Effector CD4-positive, alpha-beta T cell (primary cell): ENCODE measurements around the gene WDR5B.
A peak's percentile ranks its signal among the peaks of the same experiment; 100 is the strongest.
"Not testable (repeated sequence)": the region's sequence is repeated elsewhere in the genome, so short reads cannot be mapped to it uniquely, and the experiment has no call there.

Experiments
- DNase-seq: peaks from one replicate; pipeline ENCODE4 v3.0.0-alpha.2; 2020

Gene WDR5B

DNA sequence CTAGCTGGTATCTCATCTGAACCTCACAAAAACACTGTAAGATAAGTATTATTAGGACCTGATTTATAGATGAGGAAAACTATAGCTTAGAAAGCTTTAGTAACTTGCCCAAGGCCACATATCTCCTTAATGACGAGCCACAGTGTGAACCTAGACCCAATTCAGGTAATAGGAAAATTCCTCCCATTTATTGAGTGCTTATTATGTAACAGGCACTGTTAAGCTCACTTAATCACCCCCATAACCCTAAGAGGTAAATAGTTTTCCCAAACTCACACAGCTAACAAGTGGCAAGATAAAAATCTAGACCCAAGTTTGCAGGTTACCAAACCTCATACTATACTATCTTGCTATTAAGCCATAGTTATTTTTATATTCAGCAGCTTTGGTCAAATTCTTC lies 7.9 kb downstream of the WDR5B start:
- DNase-seq: no peak

DNA sequence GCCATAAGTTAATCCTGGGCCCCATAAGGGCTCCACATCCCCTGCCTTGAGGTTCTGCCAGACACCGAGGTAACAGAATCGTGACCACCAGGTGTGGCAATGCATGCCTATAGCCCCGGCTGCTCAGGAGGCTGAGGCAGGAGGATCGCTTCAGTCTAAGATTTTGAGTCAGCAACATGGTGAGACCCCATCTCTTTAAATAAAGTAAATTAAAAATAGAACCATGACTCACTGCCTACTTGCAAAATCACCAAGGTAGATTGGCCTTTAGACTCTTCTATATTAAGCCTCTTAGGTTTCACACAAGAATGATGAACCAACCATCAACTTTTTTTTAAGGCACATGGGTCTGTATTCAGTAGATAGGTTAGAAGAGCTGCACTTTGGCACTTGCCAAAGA lies 9.7 kb downstream of the WDR5B start:
- DNase-seq: no peak

DNA sequence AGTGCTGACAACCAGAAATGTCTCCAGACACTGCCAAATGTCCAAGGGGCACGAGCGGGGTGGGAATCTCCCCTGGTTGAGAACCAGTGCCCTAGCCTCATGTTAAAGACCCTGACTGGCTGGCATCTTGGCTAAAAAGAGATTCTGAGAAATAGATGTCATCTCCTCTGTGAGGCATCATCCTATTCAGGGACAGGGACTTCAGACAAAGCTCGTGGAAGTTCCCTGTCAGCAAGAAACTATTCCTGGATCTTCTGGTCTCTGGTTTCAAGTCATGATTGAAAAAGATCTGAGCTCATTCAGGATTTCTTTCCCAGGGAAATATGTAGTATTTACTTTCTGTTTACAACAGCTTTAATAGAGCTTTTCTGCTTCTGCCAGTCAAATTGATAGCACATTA lies 10.8 kb downstream of the WDR5B start:
- DNase-seq: no peak

DNA sequence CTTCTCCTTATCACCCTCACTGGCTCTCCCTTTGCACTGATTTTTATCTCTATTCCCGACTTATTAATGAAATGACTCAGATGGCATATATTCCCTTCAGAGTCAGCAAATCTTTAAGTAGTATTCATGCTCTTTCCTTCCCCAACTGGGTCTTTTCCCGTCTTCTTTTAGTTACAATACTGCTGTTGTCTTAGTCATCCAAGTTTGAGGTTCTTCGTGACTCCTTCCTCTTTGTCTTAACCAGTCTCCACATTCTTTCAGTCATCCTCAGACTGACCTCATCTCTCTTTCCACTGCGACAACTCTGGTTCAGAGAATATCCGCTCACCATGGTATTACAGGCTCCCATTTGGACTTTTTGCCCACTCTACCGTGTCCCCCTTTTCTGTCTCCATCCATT lies 12.4 kb downstream of the WDR5B start:
- no peak for DNase-seq

DNA sequence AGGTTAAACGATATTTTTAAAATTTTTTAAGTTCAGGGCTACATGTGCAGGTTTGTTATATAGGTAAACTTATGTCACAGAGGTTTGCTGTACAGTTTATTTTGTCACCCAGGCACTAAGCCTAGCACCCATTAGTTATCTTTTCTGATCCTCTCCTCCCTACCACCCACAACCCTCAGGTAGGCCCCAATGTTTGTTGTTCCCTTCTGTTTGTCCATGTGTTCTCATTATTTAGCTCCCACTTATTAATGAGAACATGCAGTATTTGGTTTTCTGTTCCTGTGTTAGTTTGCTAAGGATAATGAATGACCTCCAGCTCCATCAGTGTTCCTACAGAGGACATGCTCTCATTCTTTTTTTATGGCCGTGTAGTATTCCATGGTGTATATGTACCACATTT lies 16.9 kb downstream of the WDR5B start:
- no peak for DNase-seq

DNA sequence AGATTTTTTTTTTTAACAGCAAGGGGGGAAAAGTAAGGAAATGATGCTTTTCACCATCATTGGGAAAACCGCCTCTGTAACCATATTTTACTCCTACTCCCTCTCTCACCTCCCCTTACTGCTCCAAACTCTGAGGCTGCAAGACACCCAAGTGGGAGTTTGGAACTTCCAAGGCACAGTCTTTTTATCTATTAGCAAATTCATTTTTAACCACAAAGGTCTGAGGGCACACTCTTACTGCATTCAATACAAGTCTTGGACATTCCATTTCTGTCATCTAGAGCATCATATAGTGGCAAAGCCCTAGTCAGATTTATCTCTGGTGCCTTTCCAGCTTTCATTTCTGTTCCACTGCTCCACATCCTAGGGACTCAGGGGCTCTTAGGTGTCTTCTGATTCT lies 18.7 kb downstream of the WDR5B start:
- no peak for DNase-seq

DNA sequence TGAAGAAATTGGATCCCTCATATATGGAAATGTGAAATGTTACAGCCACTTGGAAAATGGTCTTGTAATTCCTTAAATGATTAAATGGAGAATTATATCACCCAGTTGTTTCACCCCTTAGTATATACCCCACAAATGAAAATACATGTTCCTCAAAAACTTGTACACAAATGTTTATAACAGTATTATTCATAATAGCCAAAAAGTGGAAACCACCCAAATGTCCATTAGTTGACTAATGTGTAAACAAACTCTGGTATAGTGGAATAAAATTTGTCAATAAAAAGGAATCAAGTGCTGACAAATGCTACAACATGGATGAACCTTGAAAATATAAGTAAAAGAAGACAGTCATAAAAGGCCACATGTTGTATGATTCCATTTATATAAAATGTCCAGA lies 19.4 kb downstream of the WDR5B start:
- no peak for DNase-seq

DNA sequence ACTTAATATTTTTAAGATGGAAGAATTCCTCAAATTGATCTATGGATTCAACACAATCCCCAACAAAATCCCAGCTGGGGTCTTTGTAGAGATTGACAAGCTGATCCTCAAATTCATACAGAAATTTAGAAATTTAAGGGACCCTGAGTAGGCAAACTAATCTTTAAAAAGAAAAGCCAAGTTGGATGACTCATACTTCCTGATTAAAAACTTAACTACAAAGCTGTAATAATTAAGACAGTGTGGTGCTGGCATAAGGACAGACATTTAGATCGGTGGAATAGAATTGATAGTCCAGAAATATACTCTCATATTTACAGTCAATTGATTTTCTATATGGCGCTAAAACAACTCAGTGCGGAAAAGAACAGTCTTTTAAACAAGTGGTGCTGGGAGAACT lies 20.3 kb downstream of the WDR5B start:
- no peak for DNase-seq

DNA sequence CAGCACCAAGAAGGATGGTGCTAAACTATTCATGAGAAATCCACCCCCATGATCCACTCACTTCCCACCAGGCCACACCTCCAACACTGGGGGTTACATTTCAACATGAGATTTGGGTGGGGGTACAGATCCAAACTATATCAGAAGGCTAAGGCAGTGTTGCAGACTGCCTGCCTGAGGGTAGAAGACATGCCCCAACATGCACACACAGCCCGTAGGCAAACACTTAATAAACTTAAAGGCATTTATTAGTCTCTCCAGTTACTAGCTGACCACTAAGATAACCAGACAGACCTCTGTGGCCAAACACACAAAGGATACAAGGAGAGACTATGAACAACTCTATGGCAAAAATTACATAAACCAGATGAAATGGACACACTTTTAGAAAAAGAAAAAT lies 21.7 kb downstream of the WDR5B start:
- DNase-seq: no peak

DNA sequence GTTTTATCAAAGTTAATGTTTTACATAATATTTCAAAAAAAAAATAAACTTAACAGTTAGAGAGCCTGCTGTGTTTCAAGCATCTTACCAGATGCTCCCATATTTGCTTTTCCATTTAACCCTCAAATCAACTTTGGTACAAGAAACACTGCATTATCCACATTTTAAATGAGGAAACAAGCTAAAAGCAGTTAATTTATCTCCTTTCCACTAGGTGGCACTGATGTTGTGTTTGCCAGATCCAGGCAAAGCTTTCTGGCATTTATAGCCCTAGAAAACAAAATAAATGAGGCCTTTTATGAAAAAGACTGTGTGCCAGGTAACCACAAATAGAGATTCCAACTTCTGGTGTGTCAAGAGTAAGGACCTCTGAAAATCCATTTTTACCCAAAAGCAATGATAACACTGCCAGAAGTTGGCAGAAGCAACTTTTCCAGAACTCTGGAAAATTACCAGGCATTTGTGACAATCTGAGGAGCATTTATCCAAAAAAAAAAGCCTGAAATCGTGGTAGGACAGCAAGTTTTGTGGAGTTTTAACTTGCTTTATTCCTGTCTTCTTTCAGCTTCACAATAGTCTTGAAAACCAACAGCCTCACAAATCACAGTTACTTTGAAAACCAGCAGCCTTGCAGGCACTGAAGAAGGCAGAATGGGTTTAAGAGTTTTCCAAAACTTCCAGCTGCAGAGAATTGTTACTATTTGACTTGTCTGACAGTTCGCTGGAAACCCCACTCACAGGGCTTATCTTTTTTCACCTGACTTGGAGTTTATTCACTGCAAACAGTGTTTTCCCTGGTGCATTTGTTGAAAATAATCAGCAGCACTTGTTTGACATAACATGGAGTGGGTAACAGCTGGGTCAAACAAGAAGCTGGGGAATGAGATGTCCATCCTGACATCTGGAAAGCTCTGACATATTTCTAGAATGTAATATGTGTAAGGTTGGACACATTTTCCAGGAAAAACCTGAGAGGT lies 22.7 kb downstream of the WDR5B start:
- DNase-seq: peak; percentile 8

DNA sequence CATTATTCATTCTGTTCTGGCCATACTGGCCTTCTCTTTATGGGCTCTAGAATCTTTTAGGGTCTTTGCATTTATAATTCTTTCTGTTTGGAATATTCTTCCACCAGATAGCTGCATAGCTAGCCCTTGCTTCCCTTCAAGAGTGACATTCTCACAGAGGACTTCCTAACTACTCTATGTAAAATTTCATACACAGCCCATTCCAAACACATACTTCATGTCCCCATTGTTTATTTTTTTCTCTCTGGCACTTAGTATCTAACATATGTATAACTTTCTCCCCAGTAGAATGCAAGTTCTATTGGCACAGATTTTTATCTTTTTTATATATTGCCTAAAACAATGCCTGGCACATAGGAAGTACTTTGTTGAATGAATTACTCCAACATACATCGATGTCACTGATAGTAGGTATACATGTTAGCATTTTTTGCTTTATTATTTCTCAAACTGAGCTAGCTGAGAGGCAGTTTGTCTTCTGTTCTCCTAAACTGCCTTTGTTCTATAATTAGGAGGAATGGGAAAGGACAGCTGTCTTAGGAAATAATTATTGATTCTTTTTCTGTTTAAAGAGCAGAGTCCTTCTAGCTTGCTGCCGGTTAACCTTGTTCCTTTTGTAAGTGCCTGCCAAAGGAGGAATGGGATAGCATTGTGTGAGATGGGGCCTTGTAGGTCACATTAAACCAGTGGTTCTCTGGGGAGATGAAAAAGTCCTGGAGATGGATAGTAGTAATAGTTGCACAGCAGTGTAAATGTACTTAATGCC lies 24.0 kb downstream of the WDR5B start:
- DNase-seq: no peak

DNA sequence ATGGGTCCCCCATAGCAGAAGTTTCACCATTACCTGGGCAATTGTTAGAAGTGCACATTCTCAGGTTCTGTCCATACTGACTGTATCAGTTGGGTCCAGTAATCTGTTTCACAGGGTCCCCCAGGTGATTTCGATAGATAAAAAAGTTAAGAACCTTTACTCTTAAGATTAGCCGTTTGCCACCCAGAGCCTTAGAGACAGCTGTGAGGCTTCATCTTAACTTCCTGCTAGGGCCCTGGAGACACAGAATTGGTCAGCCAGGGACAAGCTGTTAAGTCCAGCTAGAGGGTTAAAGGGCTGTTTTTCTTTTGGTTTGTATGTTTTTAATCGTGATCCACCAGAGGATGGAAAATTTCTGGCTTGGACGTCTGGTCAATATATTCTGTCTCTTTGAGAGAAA lies 25.2 kb downstream of the WDR5B start:
- DNase-seq: no peak

DNA sequence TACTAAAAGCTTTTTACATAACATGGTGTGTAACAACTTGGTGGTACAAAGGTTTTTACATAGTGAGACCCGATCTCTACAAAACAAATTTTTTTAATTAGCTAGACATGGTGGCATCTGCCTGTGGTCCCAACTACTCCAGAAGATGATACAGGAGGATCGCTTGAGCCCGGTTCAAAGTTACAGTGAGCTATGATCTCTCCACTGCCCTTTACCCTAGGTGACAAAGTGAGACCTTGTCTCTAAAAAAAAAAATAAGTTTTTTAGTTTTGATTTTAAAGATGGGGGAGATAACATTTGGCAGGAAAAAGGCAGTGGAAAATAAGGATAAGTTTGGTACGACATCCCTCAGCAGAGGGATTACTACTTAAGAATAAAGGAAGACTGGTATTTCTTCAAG lies 26.0 kb downstream of the WDR5B start:
- DNase-seq: no peak

DNA sequence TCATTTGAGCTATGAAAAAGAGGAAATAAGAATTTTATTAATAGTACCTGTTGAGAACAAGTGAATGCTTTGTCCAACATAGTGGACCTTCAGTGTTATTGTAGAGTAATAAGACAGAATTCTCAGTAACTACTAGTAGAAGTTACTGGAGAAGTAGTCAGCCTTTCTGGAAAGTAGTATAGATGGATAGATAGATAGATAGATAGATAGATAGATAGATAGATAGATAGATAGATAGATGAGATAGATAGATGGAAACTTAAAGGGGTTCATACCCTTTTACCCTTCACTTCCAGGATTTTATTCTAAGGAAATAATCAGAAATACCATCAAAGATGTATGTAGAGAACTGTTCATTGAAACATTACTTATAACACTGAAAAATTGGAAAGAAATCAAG lies 26.7 kb downstream of the WDR5B start:
- DNase-seq: no peak

DNA sequence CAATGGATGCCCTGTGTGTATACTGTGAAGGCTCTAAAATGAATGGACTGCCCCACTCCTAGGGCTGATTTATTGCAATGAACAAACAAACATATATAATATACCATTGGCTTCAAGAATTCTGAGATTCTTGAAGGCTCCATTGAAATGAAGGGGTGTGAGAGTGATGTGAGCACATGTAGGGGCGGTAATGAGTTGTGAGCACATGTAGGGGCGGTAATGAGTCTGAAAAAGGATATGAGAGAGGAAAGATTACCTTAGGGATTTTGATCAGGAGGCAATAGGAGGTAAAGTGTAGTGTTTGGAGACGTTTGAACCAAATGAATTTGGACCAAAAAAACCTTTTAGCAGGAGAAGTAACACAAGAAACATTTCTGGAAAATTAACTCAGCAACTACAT lies 28.2 kb downstream of the WDR5B start:
- no peak for DNase-seq

DNA sequence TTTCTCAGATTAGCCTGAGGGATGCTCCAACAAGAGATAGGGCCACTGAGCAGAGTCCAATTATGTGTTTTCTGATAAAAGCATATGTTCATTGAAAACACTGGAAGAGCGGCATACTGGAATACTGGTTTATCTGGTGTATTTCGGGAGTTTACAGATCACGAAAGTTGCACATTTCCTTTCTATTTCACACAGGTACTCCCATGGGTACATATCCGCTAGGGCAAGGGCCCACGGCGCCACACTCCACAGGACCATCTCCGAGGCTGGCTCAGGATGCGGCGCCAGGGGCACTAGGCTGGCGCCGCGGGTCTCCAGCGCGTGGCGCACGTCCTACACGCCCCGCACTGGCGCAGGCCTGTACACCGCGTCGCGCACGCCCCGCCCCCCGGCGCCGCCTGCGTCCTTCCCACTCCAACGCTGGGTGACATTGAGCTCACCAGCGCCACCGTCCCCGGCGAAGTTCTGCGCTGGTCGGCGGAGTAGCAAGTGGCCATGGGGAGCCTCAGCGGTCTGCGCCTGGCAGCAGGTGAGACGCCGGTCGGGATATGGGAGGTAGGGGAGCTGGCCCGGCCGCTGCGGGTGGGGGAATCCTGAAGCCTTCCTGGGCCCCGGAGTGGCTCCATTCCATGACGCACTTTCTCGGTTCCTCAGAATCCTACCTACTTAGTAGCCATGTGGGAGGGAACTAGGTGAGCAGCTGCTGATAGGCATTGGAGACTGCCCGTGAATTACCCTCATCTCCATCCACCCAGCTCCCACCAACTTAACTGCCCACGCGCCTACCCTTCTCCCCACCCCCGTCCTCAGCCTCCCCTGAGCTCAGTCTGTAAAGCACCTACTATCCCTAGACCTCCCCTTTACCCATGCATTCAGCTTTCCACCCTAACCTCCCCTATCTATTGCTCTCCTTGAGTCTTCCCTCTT lies 31.8 kb downstream of the WDR5B start, which contains the start of gene FAM162A:
TSS of gene FAM162A (plus strand) at position 412 of the 927 bp plus-strand sequence. CDS start at position 496, 84 bp downstream.
- DNase-seq: peak; percentile 90

DNA sequence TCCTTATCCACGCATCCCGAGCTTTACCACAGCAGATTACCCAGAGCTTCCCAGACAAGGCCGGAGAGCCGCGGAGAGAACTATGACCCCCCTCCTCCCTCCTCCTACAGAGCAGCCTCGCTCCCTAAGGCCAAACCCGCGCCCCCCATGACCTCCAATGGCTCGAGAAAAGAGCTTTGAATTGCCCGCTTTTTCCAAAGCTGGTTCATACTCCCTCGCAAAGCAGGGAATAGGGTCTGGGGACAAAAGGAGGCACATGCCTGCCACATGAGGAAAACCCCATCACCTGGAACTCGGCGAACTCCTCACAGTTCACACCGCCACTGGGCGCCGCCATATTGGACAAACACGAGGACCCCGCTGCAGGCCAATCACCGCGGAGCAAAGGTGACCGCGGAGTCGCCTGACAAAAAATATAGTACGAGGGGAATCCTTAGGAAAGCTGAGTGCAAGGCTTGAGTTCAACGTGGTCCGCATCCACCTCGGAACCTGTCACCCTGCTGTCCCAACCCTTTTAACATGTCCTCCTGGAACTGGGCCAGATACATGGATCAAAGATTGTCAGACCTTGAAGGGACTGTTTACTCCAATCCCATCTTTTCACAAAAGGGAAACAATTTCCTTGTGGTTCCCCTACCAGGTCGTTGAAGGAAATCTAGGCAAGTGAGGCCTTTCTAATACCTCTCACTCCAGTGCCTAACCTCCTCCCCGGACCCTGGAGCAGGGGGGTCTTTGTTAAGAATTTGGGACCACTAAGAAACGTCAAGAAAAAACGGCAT lies 32.8 kb downstream of the WDR5B start, which contains the start of gene MIX23:
TSS of gene MIX23 (minus strand) at position 344 of the 779 bp plus-strand sequence. CDS start at position 337, 7 bp downstream.
- DNase-seq: peak; percentile 79

DNA sequence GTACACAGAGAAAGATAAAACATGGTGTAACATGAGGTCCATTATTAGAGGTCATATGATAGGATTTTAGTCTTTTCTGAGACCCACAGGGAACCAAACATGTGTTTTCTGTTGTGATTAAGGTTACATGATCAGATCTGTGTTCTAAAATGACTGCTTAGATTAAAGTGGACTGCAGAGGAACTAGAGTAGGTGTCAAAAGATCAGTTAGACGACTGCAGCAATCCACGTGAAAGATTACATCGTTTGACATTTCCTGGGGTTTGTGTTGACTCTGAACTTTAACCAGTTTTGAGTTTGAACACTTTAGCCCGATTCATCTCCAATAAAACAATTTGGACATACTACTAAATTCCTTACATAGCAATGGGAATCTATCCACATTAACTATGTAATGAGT lies 37.9 kb downstream of the WDR5B start:
- DNase-seq: no peak

DNA sequence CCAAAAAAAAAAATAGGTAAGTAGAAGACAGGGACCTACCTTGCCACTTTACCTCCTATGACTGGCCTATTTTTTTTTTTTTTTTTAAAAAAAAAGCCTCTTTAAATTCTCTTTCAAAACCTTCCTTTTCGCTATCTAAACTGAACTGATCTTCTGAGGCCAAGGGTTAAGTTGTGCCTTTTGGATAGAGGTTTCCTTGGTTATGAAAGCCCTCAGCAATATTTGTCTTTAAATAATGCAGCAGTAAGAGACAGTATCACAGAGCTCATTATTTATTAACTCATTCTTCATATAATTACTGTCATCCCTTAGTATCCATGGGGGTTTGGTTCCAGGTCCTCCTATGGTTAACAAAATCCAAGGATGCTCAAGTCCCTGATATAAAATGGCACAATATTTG lies 41.8 kb downstream of the WDR5B start:
- no peak for DNase-seq

DNA sequence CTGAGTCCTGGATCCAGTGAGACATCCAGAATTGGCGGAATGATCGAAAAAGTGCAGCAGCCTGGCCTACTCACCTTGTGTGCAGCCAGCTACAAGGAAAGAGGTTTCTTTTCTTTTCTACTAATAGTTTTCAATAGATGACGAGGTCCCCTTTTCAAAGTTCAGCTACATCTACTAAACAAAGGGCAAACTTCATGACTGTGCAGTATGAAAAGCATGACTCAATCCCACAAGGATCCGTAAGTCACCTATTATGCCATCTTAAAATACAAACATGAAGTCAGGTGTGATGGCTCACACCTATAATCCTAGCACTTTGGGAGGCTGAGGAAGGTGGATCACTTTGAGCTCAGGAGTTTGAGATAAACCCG lies 49.5 kb downstream of the WDR5B start:
- DNase-seq: no peak

DNA sequence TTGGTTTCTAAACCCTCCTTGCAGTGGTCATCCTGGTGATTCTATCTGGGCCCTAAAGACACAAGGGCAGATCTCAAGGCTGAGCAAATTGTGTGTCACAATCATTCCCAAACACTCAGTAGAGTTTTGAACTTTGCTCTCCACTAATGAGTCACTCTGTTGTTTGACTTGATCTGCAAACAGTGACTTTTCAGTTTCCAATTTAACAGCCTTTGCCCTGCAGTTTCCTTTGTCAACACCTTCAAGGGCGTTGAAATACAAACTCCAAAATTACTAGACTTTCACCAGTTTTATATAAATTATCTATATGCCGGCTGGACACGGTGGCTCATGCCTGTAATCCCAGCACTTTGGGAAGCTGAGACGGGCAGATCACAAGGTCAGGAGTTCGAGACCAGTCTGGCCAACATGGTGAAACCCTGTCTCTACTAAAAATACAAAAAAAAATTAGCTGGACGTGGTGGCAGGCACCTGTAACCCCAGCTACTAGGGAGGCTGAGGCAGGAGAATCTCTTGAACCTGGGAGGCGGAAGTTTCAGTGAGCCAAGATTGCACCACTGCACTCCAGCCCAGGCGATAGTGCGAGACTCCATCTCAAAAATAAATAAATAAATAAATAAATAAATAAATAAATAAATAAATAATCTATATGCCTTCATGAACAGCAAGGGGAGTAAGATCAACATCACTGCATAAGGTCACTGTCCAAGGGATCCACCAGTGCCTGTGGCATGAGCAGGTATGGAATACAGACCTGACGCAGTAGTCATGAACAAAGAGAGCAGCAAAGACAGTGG lies 50.1 kb downstream of the WDR5B start:
- DNase-seq: not testable (repeated sequence)
